ENCODE measurements around the gene FAM171A1.

GRCh38 chr10:15361131-15361530 is 10.0 kb downstream of the FAM171A1 start:
- TF ChIP-seq POLR2AphosphoS5 (IDR thresholded peaks at IDR 0.05; ENCODE audit: low read depth, low read length) = no peak
- TF ChIP-seq CTCF (IDR thresholded peaks at IDR 0.05) = no peak
